ENCODE results near the gene GSTM3.

DNA sequence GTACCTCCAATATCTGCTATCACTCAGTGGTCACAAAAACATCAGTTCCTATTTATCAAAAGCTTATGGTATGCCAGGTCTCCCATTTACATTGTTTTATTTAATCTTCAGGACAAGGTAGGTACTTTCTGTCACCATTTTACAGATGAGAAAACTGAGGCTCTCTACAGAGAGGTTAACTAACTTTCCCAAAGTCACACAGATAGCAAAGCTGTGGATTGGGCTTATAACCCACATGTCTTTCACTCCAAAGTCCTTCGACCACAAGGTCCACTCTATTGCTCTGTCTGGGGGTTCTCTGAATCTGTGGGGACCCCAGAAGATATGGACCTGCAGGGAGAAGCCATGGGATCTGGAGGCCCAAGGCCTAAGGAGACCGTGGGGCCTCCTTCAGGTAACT is 49.5 kb upstream of the GSTM3 start:
- TF ChIP-seq EZH2phosphoT487 (IDR thresholded peaks at IDR 0.05; ENCODE audit: unreplicated experiment) (no peak), POLR2AphosphoS5 (IDR thresholded peaks at IDR 0.05; ENCODE audit: low read depth) (no peak), CREB1 (CRISPR knock-in tag; IDR thresholded peaks at IDR 0.05; ENCODE audit: low read depth) (no peak), EZH2 (IDR thresholded peaks at IDR 0.05; ENCODE audit: low read depth, unreplicated experiment) (no peak)
- TF ChIP-seq, protein P1, sequence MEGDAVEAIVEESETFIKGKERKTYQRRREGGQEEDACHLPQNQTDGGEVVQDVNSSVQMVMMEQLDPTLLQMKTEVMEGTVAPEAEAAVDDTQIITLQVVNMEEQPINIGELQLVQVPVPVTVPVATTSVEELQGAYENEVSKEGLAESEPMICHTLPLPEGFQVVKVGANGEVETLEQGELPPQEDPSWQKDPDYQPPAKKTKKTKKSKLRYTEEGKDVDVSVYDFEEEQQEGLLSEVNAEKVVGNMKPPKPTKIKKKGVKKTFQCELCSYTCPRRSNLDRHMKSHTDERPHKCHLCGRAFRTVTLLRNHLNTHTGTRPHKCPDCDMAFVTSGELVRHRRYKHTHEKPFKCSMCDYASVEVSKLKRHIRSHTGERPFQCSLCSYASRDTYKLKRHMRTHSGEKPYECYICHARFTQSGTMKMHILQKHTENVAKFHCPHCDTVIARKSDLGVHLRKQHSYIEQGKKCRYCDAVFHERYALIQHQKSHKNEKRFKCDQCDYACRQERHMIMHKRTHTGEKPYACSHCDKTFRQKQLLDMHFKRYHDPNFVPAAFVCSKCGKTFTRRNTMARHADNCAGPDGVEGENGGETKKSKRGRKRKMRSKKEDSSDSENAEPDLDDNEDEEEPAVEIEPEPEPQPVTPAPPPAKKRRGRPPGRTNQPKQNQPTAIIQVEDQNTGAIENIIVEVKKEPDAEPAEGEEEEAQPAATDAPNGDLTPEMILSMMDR (conservative IDR thresholded peaks at IDR 0.05; ENCODE audit: low read depth in 2 of 2), result no peak
- TF ChIP-seq, protein P2, sequence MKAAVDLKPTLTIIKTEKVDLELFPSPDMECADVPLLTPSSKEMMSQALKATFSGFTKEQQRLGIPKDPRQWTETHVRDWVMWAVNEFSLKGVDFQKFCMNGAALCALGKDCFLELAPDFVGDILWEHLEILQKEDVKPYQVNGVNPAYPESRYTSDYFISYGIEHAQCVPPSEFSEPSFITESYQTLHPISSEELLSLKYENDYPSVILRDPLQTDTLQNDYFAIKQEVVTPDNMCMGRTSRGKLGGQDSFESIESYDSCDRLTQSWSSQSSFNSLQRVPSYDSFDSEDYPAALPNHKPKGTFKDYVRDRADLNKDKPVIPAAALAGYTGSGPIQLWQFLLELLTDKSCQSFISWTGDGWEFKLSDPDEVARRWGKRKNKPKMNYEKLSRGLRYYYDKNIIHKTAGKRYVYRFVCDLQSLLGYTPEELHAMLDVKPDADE (IDR thresholded peaks at IDR 0.05), result no peak
- TF ChIP-seq, protein P3, sequence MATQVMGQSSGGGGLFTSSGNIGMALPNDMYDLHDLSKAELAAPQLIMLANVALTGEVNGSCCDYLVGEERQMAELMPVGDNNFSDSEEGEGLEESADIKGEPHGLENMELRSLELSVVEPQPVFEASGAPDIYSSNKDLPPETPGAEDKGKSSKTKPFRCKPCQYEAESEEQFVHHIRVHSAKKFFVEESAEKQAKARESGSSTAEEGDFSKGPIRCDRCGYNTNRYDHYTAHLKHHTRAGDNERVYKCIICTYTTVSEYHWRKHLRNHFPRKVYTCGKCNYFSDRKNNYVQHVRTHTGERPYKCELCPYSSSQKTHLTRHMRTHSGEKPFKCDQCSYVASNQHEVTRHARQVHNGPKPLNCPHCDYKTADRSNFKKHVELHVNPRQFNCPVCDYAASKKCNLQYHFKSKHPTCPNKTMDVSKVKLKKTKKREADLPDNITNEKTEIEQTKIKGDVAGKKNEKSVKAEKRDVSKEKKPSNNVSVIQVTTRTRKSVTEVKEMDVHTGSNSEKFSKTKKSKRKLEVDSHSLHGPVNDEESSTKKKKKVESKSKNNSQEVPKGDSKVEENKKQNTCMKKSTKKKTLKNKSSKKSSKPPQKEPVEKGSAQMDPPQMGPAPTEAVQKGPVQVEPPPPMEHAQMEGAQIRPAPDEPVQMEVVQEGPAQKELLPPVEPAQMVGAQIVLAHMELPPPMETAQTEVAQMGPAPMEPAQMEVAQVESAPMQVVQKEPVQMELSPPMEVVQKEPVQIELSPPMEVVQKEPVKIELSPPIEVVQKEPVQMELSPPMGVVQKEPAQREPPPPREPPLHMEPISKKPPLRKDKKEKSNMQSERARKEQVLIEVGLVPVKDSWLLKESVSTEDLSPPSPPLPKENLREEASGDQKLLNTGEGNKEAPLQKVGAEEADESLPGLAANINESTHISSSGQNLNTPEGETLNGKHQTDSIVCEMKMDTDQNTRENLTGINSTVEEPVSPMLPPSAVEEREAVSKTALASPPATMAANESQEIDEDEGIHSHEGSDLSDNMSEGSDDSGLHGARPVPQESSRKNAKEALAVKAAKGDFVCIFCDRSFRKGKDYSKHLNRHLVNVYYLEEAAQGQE (IDR thresholded peaks at IDR 0.05; ENCODE audit: unreplicated experiment), result no peak

Data from GM23338 (cell line).